ENCODE measurements around the gene MAP4K4.

Gene MAP4K4

GRCh38 chr2:101895819-101896322 is 198.4 kb downstream of the MAP4K4 start:
- no peak for DNase-seq
- no peak for TF ChIP-seq CTCF (IDR thresholded peaks at IDR 0.05; ENCODE audit: low read depth, low read length, missing control alignments)
- in situ Hi-C loops (cut with HindIII; ENCODE audit: low pct_ligation_motif_present, low sequenced_read_pairs) = no loop called here
- Histone ChIP-seq H3K27me3 (replicated peaks) (no peaks in the 10 kb centered on the region), H3K36me3 (replicated peaks) (peaks cover 32% of the 10 kb centered on the region), H3K4me3 (ENCODE audit: low read depth, low read length) (no peak overlapping the region), H3K27ac (no peak overlapping the region)

GRCh38 chr2:101897301-101897700 is 199.8 kb downstream of the MAP4K4 start:
- Histone ChIP-seq H3K4me3 (ENCODE audit: low read depth, low read length) (no peak overlapping the region), H3K27ac (no peak overlapping the region), H3K36me3 (replicated peaks) (peaks cover 27% of the 10 kb centered on the region), H3K27me3 (replicated peaks) (no peaks in the 10 kb centered on the region)
- DNase-seq = no peak
- in situ Hi-C loops (cut with HindIII; ENCODE audit: low pct_ligation_motif_present, low sequenced_read_pairs) = no loop called here
- TF ChIP-seq CTCF (IDR thresholded peaks at IDR 0.05; ENCODE audit: low read depth, low read length, missing control alignments) = no peak

GRCh38 chr2:101899265-101899664 is 201.8 kb downstream of the MAP4K4 start:
- Histone ChIP-seq H3K4me3 (ENCODE audit: low read depth, low read length) (no peak overlapping the region), H3K27ac (no peak overlapping the region), H3K27me3 (replicated peaks) (no peaks in the 10 kb centered on the region), H3K36me3 (replicated peaks) (peaks cover 14% of the 10 kb centered on the region)
- no peak for DNase-seq
- in situ Hi-C loops (cut with HindIII; ENCODE audit: low pct_ligation_motif_present, low sequenced_read_pairs) = no loop called here
- TF ChIP-seq CTCF (IDR thresholded peaks at IDR 0.05; ENCODE audit: low read depth, low read length, missing control alignments) = no peak

GRCh38 chr2:101899871-101900270 is 202.4 kb downstream of the MAP4K4 start:
- no peak for DNase-seq
- in situ Hi-C loops (cut with HindIII; ENCODE audit: low pct_ligation_motif_present, low sequenced_read_pairs) = no loop called here
- H3K27ac ChIP-seq = no peak overlapping the region
- H3K4me3 ChIP-seq (ENCODE audit: low read depth, low read length) = no peak overlapping the region
- H3K27me3 ChIP-seq (replicated peaks) = no peaks in the 10 kb centered on the region
- no peak for TF ChIP-seq CTCF (IDR thresholded peaks at IDR 0.05; ENCODE audit: low read depth, low read length, missing control alignments)
- peaks cover 12% of the 10 kb centered on the region for H3K36me3 ChIP-seq (replicated peaks)

- Histone ChIP-seq H3K27ac (no peak overlapping the region), H3K36me3 (replicated peaks) (peaks cover 10% of the 10 kb centered on the region), H3K27me3 (replicated peaks) (no peaks in the 10 kb centered on the region), H3K4me3 (ENCODE audit: low read depth, low read length) (no peak overlapping the region)
- TF ChIP-seq CTCF (IDR thresholded peaks at IDR 0.05; ENCODE audit: low read depth, low read length, missing control alignments) = no peak
- in situ Hi-C loops (cut with HindIII; ENCODE audit: low pct_ligation_motif_present, low sequenced_read_pairs) = no loop called here
- DNase-seq = no peak
Observed at GRCh38 chr2:101900375-101900774, 202.9 kb downstream of the MAP4K4 start.

GRCh38 chr2:101901241-101901640 is 203.7 kb downstream of the MAP4K4 start:
- no peak for DNase-seq
- in situ Hi-C loops (cut with HindIII; ENCODE audit: low pct_ligation_motif_present, low sequenced_read_pairs) = no loop called here
- Histone ChIP-seq H3K4me3 (ENCODE audit: low read depth, low read length) (no peak overlapping the region), H3K36me3 (replicated peaks) (peaks cover 10% of the 10 kb centered on the region), H3K27ac (no peak overlapping the region), H3K27me3 (replicated peaks) (no peaks in the 10 kb centered on the region)
- no peak for TF ChIP-seq CTCF (IDR thresholded peaks at IDR 0.05; ENCODE audit: low read depth, low read length, missing control alignments)

All from brain microvascular endothelial cell (primary cell).